Choroid plexus epithelial cell (primary cell): ENCODE data around the gene GSTCD.
A peak's percentile ranks its signal among the peaks of the same experiment; 100 is the strongest.

ENCODE experiments used
- DNase-seq: peaks from one replicate; pipeline ENCODE4 v3.0.0-alpha.2; 2010; ENCODE audit warnings: low read depth
- H3K4me3 ChIP-seq: 2 replicates; pipeline ENCODE4 v1.5.1; 2011; ENCODE audit warnings: low read depth, mild to moderate bottlenecking, control low read depth, low read length, moderate library complexity
- TF ChIP-seq, protein P1 (sequence below): conservative IDR thresholded peaks from 2 replicates; pipeline ENCODE4 v1.5.1; 2011; ENCODE audit warnings: low read depth, mild to moderate bottlenecking, control low read depth, inconsistent platforms, low read length, moderate library complexity

GSTCD gene

DNA sequence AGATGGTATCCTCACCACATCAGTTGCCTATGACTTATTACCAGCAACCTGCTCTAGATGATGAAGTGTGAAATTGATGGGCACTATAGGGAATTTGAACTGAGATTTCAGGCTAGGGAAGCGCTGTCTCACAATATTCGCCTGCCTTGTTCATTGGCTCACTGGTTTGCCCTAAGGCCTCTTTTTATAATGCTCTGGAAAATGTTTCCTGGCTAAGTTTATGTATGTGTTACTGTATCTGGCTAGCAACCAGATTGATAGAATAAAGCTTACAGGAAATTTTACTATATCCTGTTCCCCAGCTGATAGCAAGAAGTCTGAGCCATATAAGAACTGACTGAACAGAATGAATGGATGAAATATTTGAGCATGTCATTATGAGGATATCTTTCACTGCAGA is 71.6 kb downstream of the GSTCD start:
- no peak for DNase-seq
- TF ChIP-seq, protein P1, sequence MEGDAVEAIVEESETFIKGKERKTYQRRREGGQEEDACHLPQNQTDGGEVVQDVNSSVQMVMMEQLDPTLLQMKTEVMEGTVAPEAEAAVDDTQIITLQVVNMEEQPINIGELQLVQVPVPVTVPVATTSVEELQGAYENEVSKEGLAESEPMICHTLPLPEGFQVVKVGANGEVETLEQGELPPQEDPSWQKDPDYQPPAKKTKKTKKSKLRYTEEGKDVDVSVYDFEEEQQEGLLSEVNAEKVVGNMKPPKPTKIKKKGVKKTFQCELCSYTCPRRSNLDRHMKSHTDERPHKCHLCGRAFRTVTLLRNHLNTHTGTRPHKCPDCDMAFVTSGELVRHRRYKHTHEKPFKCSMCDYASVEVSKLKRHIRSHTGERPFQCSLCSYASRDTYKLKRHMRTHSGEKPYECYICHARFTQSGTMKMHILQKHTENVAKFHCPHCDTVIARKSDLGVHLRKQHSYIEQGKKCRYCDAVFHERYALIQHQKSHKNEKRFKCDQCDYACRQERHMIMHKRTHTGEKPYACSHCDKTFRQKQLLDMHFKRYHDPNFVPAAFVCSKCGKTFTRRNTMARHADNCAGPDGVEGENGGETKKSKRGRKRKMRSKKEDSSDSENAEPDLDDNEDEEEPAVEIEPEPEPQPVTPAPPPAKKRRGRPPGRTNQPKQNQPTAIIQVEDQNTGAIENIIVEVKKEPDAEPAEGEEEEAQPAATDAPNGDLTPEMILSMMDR, result no peak
- no peak overlapping the region for H3K4me3 ChIP-seq

DNA sequence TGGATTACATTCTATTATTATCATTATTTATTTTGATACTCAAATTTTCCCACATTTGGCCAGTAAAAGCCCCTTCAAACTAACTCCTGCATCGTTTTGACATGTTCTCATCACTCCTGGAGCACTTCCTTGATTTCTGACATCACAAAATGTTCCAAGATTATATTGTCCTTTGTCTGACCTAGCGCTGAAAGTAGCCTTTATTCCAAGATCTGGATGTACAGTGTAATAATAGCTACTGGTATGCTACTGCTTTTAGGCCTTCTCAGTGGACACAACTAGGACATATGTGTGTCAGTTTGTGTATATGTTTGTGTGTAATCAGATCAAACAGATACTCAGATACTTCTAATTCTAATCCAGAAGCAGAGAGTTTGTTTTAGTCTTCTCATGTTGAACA is 76.2 kb downstream of the GSTCD start:
- H3K4me3 ChIP-seq, result no peak overlapping the region
- TF ChIP-seq, protein P1, result no peak
- DNase-seq, result no peak

DNA sequence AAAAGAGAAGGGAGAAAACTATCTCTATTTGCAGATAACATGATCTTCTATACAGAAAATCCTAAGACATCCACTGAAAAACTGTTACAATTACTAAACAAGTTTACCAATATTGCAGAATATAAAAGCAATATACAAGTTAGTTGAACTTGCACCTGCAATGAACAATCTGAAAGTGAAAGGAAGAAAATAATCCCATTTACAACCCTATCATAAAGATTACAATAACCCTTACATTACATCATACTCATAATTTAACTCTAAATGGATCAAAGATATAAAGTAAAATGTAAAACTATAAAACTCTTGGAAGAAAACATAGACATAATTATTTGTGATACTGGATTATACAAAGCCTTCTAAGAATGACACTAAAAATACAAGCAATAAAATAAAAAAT is 77.2 kb downstream of the GSTCD start:
- TF ChIP-seq, protein P1, result no peak
- DNase-seq, result no peak
- no peak overlapping the region for H3K4me3 ChIP-seq

DNA sequence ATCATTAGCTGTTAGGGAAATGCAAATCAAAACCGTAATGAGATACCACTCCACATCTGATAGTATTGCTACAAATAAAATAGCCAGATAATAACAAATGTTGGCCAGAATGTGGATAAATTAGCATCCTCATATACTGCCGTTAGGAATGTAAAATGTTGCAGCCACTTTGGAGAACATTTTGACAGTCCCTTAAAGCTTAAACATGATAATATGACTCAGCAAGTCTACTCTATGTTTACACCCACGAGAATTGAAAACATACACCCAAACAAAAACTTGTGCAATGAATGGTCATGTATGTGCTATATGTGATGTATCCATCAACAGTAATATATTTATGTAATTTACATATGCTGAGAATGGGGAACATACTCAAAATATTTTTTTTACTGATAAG is 78.2 kb downstream of the GSTCD start:
- no peak for DNase-seq
- TF ChIP-seq, protein P1, result no peak

DNA sequence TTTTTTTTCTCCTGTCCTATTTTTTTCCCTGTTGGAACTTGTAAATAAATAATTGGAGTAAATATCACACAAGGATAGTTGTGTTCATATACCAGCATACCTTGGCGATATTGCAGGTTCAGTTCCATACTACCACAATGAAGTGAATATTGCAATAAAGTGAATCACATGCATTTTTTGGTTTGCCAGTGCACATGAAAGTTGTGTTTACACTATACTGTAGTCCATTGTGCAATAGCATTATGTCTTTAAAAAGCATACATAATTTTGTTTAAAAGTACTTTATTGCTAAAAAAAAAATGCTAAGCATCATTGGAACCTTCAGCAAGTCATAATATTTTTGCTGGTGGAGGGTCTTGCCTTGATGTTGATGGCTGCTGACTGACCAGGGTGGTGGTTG is 88.6 kb downstream of the GSTCD start:
- TF ChIP-seq, protein P1, result no peak
- no peak for DNase-seq
- no peak overlapping the region for H3K4me3 ChIP-seq

More for the DNA sequence above, 78.2 kb downstream of the GSTCD start:
- no peak overlapping the region for H3K4me3 ChIP-seq

DNA sequence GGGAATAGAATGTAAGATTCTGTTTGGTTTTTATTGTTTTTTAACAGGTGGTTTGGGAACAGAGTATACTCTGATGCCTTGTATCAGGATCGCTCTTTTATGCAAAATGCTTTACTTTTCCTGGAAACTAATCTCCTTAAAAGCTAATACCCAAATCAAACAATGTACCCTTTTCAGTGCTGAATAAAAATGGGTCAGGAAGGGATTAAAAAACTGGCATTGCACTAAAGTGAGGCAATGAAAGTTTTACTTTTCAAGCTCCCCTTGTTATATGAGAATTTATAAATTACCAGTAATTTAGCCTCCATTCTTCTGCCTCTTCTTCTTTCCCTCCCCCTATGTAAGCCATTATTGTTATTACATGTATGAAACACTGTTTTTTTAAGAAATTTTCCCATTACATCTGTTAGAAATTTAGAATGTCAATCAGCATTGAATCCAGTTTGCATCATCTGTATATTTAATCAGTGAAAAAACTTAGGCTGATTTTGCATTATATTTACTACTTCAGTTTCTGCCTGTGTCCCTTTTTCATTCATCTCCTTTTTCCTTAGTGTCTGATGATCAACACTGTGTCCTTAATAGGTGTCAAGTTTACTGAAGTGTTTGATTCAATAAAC is 97.0 kb downstream of the GSTCD start:
- DNase-seq, result no peak

DNA sequence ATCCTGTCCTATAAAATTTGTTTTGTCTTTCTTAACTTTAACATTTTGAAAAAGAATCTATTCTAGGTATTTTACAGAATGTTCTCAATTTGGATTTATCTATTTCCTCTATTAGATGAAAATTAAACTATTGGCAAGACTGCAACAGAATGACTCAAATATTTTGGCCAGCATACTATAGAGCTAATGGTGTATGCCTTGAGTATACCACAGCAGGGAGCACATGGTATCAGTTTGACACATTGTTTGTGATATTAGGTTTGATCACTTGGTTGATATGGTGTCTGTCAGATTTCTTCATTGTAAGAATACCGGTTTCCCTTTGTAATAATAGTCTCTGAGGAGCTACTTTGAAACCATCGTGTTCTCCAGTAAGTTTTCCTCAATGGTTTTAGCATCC is 98.9 kb downstream of the GSTCD start:
- peak; percentile 42 for DNase-seq
- TF ChIP-seq, protein P1, result no peak
- H3K4me3 ChIP-seq, result no peak overlapping the region

More for the DNA sequence above, 97.0 kb downstream of the GSTCD start:
- no peak overlapping the region for H3K4me3 ChIP-seq
- TF ChIP-seq, protein P1, result no peak
